Transverse colon (tissue), 4 donors: ENCODE measurements around the gene OGFOD1.

ENCODE experiments used
- EP300 ChIP-seq: sonication (generic); formaldehyde crosslinking; IDR thresholded peaks from one replicate; pipeline ENCODE4 v1.6.1; 2017; ENCODE audit warnings: antibody characterized with exemption, low read depth
- POLR2A ChIP-seq: fragments of 450-650 bp; IDR thresholded peaks from one replicate; pipeline ENCODE4 v1.6.1; 2016; ENCODE audit warnings: antibody characterized with exemption, mild to moderate bottlenecking, moderate library complexity
- POLR2AphosphoS5 ChIP-seq, 3 donors: sonication (generic); formaldehyde crosslinking; IDR thresholded peaks; one replicate each; pipeline ENCODE4 v1.6.1; 2016; ENCODE audit warnings: antibody characterized with exemption in 3 of 3
- TF ChIP-seq, protein P1 (sequence below), 5 experiments: fragments of 200-600 bp in 3 of 5; fragments of 450-650 bp in 2 of 5; sonication (generic) in 3 of 5; IDR thresholded peaks; 1 replicate in 2 of 5; 2 replicates in 3 of 5; pipeline ENCODE4 v1.5.1; 2016 to 2017; ENCODE audit warnings: antibody characterized with exemption in 5 of 5, inconsistent platforms in 3 of 5, mild to moderate bottlenecking in 2 of 5, moderate library complexity in 1 of 5

DNA sequence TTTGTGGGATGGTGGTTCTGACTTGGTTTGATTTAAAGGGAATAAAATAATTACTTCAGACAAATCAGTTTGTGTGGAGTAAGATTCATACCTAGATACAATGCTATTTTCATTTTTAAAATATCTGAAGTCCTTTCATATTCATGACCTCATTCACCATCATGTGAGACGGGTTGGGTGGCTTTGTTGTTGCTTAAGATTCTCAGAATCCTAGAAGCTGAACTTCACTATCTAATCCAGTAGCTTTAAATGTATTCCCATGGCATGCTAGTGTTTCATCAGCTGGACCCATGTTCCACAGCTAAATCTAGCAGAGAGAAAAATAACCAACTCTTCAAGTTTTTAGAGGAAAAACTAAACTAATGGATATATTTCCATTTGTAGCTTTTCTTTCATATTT lies 23.3 kb upstream of the OGFOD1 start:
- TF ChIP-seq POLR2AphosphoS5 (IDR thresholded peaks at IDR 0.05) (no peak), POLR2A (no peak), EP300 (no peak)
- TF ChIP-seq, protein P1, sequence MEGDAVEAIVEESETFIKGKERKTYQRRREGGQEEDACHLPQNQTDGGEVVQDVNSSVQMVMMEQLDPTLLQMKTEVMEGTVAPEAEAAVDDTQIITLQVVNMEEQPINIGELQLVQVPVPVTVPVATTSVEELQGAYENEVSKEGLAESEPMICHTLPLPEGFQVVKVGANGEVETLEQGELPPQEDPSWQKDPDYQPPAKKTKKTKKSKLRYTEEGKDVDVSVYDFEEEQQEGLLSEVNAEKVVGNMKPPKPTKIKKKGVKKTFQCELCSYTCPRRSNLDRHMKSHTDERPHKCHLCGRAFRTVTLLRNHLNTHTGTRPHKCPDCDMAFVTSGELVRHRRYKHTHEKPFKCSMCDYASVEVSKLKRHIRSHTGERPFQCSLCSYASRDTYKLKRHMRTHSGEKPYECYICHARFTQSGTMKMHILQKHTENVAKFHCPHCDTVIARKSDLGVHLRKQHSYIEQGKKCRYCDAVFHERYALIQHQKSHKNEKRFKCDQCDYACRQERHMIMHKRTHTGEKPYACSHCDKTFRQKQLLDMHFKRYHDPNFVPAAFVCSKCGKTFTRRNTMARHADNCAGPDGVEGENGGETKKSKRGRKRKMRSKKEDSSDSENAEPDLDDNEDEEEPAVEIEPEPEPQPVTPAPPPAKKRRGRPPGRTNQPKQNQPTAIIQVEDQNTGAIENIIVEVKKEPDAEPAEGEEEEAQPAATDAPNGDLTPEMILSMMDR (IDR thresholded peaks at IDR 0.05): no peak
